GM19468 (cell line): Measurements from ENCODE around the gene APLP1.
"Not testable (repeated sequence)": the region's sequence is repeated elsewhere in the genome, so short reads cannot be mapped to it uniquely, and the experiment has no call there.

Source experiments
- ATAC-seq: cut with Tn5 transposase; IDR thresholded peaks from one replicate; pipeline ENCODE4 v1.9.1; 2021; ENCODE audit warnings: mild to moderate bottlenecking, moderate library complexity, moderate number of reproducible peaks; ENCODE audit not compliant: unreplicated experiment; ENCODE audit errors: extremely low read depth

The APLP1 gene

GRCh38 chr19:35851213-35852028 lies 17.0 kb upstream of the APLP1 start:
- no peak for ATAC-seq

- ATAC-seq, result no peak
Measured at GRCh38 chr19:35852029-35852780, 16.2 kb upstream of the APLP1 start, which contains the start of gene NPHS1. NPHS1 (minus strand) TSS chr19:35852504; CDS start chr19:35851837, 667 bp downstream.

DNA sequence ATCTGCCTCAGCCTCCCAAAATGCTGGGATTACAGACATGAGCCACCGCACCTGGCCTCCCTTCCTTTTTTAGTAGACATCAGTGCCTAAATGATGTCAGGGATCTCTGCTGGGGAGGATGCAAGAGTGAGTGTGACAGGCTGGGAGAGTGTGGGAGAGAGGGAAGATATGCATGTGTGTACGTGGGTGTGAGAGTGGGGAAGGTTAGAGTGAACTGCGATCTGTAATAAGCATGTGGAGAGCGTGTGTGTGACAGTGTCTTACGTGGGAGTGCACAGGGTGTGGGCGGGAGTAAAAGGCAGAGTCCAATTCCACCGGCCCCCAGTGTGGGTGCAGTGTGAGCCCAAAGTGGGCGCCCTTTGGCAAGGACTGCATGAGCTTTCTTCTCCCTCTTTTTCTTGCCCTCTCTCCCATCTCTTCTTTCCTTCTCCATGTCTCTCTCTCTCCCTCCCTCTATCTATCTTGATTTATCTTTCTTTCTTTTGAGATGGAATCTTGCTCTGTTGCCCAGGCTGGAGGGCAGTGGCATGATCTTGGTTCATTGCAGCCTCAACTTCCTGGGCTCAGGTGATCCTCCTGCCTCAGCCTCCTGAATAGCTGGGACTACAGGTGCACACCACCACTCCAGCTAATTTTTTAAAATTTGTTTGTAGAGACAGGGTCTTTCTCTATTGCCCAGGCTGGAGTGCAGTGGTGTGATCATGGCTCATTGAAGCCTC lies 15.2 kb upstream of the APLP1 start:
- no peak for ATAC-seq

GRCh38 chr19:35856546-35857149 lies 11.7 kb upstream of the APLP1 start, which contains the start of gene KIRREL2:
KIRREL2 (plus strand) TSS chr19:35856911; CDS start chr19:35857120, 209 bp downstream.
- no peak for ATAC-seq

GRCh38 chr19:35858311-35858710 lies 10.1 kb upstream of the APLP1 start:
- ATAC-seq, result no peak

DNA sequence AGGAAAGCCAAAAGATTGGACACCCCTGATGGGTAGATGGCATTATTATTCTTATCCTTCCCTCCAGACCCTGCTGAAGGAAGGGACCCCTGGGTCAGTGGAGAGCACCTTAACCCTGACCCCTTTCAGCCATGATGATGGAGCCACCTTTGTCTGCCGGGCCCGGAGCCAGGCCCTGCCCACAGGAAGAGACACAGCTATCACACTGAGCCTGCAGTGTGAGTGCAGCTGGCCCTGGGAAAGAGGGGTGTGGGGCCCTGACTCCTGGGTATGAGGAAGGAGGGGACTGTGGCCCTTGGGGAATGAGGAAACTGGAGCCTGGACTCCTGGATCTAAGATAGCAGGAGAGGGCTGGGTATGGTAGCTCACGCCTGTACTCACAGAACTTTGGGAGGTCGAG lies 9.0 kb upstream of the APLP1 start:
- no peak for ATAC-seq

DNA sequence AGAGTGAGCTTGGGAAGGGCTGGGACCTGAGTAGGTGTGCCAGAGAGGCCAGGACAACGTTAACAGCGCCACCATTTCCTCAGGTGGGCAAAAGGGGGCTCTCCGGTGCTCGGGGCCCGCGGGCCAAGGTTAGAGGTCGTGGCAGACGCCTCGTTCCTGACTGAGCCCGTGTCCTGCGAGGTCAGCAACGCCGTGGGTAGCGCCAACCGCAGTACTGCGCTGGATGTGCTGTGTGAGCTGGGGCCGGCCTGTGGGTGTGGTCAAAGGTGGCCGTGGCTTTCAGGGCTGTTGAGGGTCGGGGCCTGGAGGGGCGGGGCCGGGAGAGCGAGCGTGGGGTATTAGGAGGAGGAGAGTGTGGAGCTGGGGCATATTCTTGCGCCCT lies 7.9 kb upstream of the APLP1 start:
- ATAC-seq, result no peak

DNA sequence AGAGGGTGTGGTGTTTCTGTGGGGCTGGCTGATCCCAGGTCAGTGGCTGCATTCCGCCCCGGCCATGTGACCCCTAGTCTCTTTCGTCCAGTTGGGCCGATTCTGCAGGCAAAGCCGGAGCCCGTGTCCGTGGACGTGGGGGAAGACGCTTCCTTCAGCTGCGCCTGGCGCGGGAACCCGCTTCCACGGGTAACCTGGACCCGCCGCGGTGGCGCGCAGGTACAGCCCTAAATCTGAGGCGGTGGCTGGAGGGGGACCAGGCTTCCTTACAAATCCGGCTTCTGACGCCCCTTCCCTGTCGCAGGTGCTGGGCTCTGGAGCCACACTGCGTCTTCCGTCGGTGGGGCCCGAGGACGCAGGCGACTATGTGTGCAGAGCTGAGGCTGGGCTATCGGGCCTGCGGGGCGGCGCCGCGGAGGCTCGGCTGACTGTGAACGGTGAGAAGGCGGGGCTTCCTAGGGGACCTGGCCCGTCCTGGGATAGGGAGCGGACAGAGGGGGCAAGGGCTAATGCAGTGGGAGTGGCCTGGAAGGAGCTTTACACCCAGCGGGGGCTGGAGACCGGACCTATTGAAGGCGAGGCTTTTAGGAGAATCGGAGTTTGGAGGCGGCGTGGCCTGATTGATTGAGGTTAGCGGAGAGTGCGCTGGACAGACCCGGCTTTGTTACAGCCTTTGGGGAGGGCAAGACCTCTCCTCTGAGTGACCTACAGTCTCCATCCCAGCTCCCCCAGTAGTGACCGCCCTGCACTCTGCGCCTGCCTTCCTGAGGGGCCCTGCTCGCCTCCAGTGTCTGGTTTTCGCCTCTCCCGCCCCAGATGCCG lies 7.3 kb upstream of the APLP1 start:
- ATAC-seq, result no peak

DNA sequence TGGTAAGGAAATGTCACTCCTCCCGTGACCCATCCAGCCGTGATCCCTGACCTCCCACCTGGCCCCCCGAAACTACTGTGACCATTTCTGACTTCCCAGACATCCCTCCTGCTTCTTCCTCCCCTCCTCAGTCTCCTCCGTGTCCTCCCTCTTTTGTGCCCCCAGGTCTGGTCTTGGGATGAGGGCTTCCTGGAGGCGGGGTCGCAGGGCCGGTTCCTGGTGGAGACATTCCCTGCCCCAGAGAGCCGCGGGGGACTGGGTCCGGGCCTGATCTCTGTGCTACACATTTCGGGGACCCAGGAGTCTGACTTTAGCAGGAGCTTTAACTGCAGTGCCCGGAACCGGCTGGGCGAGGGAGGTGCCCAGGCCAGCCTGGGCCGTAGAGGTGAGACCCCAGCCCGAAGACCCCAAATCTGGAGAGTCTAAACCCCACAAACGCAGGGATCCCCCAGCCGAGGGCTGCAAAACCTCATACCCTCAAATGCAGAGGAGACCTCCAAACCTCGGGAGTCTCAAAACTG lies 6.7 kb upstream of the APLP1 start:
- no peak for ATAC-seq

GRCh38 chr19:35862528-35862927 lies 5.8 kb upstream of the APLP1 start:
- ATAC-seq, result no peak

- no peak for ATAC-seq
Measured at GRCh38 chr19:35863018-35863417, 5.4 kb upstream of the APLP1 start.

GRCh38 chr19:35868823-35869326 lies 501 bp downstream of the APLP1 start:
- no peak for ATAC-seq

DNA sequence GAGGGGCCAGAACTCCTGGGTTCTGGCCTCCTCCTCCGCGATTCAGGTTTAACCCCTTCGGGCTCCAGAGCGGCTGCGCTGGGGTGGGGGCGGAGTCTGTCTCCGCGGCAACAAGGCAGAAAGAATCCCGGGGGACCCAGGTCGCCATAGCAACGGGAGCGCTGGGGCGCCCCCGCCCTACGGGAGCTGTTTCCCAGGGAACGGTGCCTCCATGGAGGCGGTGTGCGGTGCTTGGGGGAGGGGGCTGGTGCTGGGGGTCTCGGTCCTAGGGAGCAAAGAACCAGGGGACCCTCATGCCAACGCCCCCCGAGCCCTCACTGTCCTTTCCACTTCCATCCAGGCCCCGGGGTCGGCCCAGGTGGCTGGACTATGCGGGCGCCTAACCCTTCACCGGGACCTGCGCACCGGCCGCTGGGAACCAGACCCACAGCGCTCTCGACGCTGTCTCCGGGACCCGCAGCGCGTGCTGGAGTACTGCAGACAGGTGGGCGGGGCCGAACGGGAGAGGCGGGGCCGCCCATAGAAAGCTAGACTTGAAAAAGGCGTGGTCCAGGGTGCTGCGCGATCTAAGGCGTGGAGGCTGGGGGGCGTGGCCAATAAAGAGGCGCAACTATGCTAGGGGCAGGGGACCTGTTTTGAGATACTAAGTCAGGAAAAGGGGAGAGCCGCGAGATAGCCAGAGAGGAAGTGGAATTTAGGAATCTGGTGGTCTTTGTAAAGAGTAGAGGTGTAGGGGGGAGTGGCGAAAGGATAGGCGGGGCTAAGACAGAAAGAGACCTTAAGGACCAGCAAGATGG lies 1.2 kb downstream of the APLP1 start:
- ATAC-seq, result no peak

DNA sequence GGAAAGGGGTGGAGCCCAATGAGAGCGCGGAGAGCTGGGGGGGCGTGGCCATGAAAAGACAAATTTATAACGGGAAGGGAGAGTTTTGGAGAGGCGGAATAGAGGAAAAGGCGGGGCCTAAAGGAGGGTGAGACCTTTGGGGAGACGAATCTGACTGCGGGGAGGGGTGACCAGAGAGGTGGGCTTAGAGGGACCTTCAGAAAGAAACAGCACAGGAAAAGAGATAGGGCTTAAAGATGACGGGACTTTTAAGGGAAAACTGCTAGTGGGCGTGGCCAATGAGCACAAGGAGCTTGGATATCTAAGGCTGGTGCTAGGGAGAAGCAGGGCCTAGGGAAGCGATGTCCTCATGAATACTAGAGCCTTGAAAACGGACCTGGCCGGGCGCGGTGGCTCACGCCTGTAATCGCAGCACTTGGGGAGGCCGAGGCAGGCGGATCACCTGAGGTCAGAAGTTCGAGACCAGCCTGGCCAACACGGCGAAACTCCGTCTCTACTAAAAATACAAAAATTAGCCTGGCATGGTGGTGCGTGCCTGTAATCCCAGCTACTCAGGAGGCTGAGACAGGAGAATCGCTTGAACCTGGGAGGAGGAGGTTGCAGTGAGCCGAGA lies 1.9 kb downstream of the APLP1 start:
- not testable (repeated sequence) for ATAC-seq

DNA sequence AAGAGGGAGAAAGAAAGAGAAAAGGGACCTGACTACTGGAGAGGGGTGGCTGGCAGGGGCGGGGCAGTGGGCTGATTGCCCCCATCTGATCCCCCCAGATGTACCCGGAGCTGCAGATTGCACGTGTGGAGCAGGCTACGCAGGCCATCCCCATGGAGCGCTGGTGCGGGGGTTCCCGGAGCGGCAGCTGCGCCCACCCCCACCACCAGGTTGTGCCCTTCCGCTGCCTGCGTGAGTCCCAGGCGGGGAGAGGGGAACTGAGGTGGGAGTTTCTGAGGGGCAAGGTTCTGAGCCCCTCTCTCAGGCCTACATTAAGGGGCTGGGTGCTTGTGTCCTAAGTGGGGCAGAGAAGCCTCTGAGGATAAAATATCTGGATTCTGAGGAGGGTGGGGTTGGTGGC lies 2.4 kb downstream of the APLP1 start:
- ATAC-seq, result no peak

DNA sequence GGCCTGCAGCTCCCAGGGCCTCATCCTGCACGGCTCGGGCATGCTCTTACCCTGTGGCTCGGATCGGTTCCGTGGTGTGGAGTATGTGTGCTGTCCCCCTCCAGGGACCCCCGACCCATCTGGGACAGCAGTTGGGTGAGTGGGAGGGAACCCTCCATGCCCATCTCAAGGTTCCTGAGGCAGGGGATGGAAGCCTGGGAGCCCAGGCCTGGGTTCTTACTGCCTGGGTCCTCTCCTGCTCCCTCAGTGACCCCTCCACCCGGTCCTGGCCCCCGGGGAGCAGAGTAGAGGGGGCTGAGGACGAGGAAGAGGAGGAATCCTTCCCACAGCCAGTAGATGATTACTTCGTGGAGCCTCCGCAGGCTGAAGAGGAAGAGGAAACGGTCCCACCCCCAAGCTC lies 3.2 kb downstream of the APLP1 start:
- ATAC-seq, result no peak

DNA sequence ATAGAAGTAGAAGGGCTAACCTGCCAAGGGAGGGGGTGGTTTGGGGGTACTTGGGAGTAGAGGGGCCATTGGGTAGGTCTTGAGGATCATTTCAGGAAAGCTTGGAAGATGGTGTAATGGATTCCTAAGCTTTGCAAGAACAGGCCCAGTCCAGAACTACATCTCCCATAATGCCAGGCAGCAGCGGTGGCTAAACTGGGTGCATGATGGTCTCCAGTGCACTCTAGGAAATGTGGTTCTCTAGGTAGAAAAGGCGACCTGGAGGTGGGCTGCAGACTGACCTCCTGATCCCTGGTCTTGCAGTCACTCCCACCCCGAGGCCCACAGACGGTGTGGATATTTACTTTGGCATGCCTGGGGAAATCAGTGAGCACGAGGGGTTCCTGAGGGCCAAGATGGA lies 3.8 kb downstream of the APLP1 start:
- no peak for ATAC-seq

- no peak for ATAC-seq
Measured at GRCh38 chr19:35874392-35874930, 6.1 kb downstream of the APLP1 start.
